HCT116 (cell line): ENCODE data around the gene SLMAP.

Experiments used
- POLR2A ChIP-seq: IDR thresholded peaks from 2 replicates; pipeline ENCODE4 v1.7.0; 2011; ENCODE audit warnings: borderline replicate concordance; ENCODE audit not compliant: insufficient read depth, insufficient read length; ENCODE audit errors: extremely low read depth
- POLR2AphosphoS5 ChIP-seq: IDR thresholded peaks from 2 replicates; pipeline ENCODE4 v1.6.1; 2011; ENCODE audit warnings: mild to moderate bottlenecking, low read depth, low read length, moderate library complexity
- SP1 ChIP-seq: IDR thresholded peaks from 2 replicates; pipeline ENCODE4 v1.6.1; 2012; ENCODE audit warnings: low read depth
- YY1 ChIP-seq: IDR thresholded peaks from 2 replicates; pipeline ENCODE4 v1.6.1; 2011; ENCODE audit warnings: low read length, low read depth, moderate library complexity, mild to moderate bottlenecking; ENCODE audit not compliant: insufficient replicate concordance; ENCODE audit errors: extremely low read depth
- TF ChIP-seq, protein P1 (sequence below), 3 experiments: fragments of 200-600 bp in 1 of 3; sonication (generic) in 1 of 3; IDR thresholded peaks in 2 of 3; conservative IDR thresholded peaks in 1 of 3; 2 replicates each; pipeline ENCODE4 v1.5.1; 2012 to 2017; ENCODE audit warnings: low read depth in 2 of 3, low read length in 2 of 3, antibody characterized with exemption in 1 of 3, borderline replicate concordance in 1 of 3, control low read depth in 1 of 3, mild to moderate bottlenecking in 1 of 3, mixed read lengths in 1 of 3, mixed run types in 1 of 3, moderate library complexity in 1 of 3; ENCODE audit not compliant: insufficient read depth in 1 of 3
- TF ChIP-seq, protein P2 (sequence below): IDR thresholded peaks from 2 replicates; pipeline ENCODE4 v1.6.1; 2012
- TF ChIP-seq, protein P3 (sequence below): IDR thresholded peaks from 2 replicates; pipeline ENCODE4 v1.6.1; 2012

DNA sequence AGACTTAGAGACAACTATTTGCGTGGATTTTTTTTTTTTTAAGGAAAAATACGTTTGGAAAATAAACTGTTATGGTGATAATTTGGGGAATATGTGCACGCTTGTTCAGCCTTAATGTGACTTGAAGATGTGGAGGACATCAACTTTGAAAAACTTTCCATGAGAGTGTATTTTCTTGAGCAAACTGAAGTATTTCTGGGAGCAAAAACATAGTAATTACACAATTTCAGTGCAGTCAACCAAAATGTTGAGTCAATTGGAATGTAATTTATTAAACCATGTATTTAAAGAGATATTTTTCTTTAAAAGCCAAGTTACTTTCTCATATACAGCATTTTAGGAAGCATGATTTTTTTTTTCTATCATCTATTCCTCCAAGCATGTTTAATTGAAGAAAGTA, 171.8 kb downstream of the SLMAP start:
- TF ChIP-seq, protein P1, sequence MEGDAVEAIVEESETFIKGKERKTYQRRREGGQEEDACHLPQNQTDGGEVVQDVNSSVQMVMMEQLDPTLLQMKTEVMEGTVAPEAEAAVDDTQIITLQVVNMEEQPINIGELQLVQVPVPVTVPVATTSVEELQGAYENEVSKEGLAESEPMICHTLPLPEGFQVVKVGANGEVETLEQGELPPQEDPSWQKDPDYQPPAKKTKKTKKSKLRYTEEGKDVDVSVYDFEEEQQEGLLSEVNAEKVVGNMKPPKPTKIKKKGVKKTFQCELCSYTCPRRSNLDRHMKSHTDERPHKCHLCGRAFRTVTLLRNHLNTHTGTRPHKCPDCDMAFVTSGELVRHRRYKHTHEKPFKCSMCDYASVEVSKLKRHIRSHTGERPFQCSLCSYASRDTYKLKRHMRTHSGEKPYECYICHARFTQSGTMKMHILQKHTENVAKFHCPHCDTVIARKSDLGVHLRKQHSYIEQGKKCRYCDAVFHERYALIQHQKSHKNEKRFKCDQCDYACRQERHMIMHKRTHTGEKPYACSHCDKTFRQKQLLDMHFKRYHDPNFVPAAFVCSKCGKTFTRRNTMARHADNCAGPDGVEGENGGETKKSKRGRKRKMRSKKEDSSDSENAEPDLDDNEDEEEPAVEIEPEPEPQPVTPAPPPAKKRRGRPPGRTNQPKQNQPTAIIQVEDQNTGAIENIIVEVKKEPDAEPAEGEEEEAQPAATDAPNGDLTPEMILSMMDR (IDR thresholded peaks at IDR 0.05 in 2 of 3, conservative IDR thresholded peaks at IDR 0.05 in 1 of 3; ENCODE audit: borderline replicate concordance in 1 of 3, insufficient read depth in 1 of 3, low read depth in 2 of 3, low read length in 2 of 3) = no peak
- TF ChIP-seq SP1 = no peak
- TF ChIP-seq POLR2AphosphoS5 = no peak
- TF ChIP-seq, protein P2, sequence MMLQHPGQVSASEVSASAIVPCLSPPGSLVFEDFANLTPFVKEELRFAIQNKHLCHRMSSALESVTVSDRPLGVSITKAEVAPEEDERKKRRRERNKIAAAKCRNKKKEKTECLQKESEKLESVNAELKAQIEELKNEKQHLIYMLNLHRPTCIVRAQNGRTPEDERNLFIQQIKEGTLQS = no peak
- TF ChIP-seq, protein P3, sequence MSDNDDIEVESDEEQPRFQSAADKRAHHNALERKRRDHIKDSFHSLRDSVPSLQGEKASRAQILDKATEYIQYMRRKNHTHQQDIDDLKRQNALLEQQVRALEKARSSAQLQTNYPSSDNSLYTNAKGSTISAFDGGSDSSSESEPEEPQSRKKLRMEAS = no peak
- TF ChIP-seq YY1 = no peak
- TF ChIP-seq POLR2A = no peak
